ENCODE data around the gene WDR5B. TPM values are rescaled to one million over a fixed set of nuclear protein-coding genes. Genes with fewer than 3 reads are reported as not detected.

WDR5B gene
- total and polyA plus RNA-seq, 2 donors (not counting 3 experiments of a cell fraction or from before 2014, with no cell fraction given) = 1.8 to 3.7 TPM

GRCh38 chr3:122392868-122393844, 22.7 kb downstream of the WDR5B start:
- Histone ChIP-seq H3K27me3 (ENCODE audit: control insufficient read depth in 2 of 2, insufficient read depth in 2 of 2, low read length in 2 of 2) (no peaks in the 10 kb centered on the region), H3K9me1 (replicated peaks; ENCODE audit: control insufficient read depth, extremely low read depth, insufficient read depth, low read length) (no peaks in the 10 kb centered on the region), H3K9ac (replicated peaks; ENCODE audit: extremely low read depth, insufficient read depth, low read length) (no peak overlapping the region), H2AFZ (ENCODE audit: low read depth, low read length) (no peak overlapping the region), H3K9me3 (replicated peaks; ENCODE audit: control insufficient read depth, insufficient read depth, low read length) (no peaks in the 10 kb centered on the region), H3K4me1 (ENCODE audit: control insufficient read depth, extremely low read depth, insufficient read depth, low read length) (peaks cover 4% of the 10 kb centered on the region), H3K27ac (ENCODE audit: insufficient read depth, low read depth, low read length) (no peak overlapping the region), H4K20me1 (replicated peaks; ENCODE audit: control insufficient read depth, extremely low read depth, insufficient read depth, low read length) (no peaks in the 10 kb centered on the region), H3K79me2 (ENCODE audit: control insufficient read depth, insufficient read depth, low read length) (no peaks in the 10 kb centered on the region), H3K4me2 (ENCODE audit: insufficient read depth, low read length) (no peak overlapping the region), H3K36me3 (ENCODE audit: control insufficient read depth in 2 of 2, extremely low read depth in 1 of 2, insufficient read depth in 2 of 2, low read length in 2 of 2) (no peaks in the 10 kb centered on the region), H3K4me3 (replicated peaks in 1 of 3; ENCODE audit: insufficient read depth in 1 of 3, low read depth in 1 of 3, low read length in 3 of 3) (no peak overlapping the region)
- dilution Hi-C loops (cut with MboI; ENCODE audit: extremely low pct_ligation_motif_present, low sequenced_read_pairs) = no loop called here
- CTCF ChIA-PET = interaction anchor here (0.6 to 5.4 kb wide), 47 partner anchors 9 to 1096 kb away, joined by 3 to 120 read pairs (median 4); partner anchors contain the start of genes DTX3L, FAM162A, HCLS1 and KPNA1
- DNase-seq (ENCODE audit: low read depth, low spot score) = peak; percentile 56
- POLR2A ChIA-PET = interaction anchor here (0.8 to 1.3 kb wide), 2 partner anchors 9 to 286 kb away, joined by 4 to 9 read pairs; partner anchors contain the start of genes FAM162A and MIX23
- TF ChIP-seq CTCF (IDR thresholded peaks at IDR 0.05; ENCODE audit: extremely low read depth in 1 of 2, insufficient read depth in 1 of 2, low read depth in 1 of 2, low read length in 2 of 2) (peak; percentile 56 to 61), POLR2AphosphoS5 (IDR thresholded peaks at IDR 0.05; ENCODE audit: insufficient read depth, low read depth, low read length) (no peak)
- intact Hi-C loops (cut with micrococcal nuclease) = loop anchor here (1.0 to 10.0 kb wide), 6 partner anchors 9 to 862 kb away; partner anchors contain the start of genes DTX3L, FAM162A and PARP9
- BruUV-seq (replicated peaks) = no TSS peak
- peak; percentile 89 for FAIRE-seq

Data from endothelial cell of umbilical vein (primary cell).